ENCODE measurements around the gene CAPN12.

Gene CAPN12

GRCh38 chr19:38702278-38702677, 42.0 kb downstream of the CAPN12 start:
- no peak for DNase-seq (ENCODE audit: low spot score)
- no peak for TF ChIP-seq CTCF (IDR thresholded peaks at IDR 0.05; ENCODE audit: extremely low read depth, missing control alignments)

GRCh38 chr19:38701455-38702063, 42.7 kb downstream of the CAPN12 start:
- no peak for TF ChIP-seq CTCF (IDR thresholded peaks at IDR 0.05; ENCODE audit: extremely low read depth, missing control alignments)
- no peak for DNase-seq (ENCODE audit: low spot score)

GRCh38 chr19:38700902-38701454, 43.3 kb downstream of the CAPN12 start:
- no peak for DNase-seq (ENCODE audit: low spot score)
- TF ChIP-seq CTCF (IDR thresholded peaks at IDR 0.05; ENCODE audit: extremely low read depth, missing control alignments) = no peak

- no peak for TF ChIP-seq CTCF (IDR thresholded peaks at IDR 0.05; ENCODE audit: extremely low read depth, missing control alignments)
- DNase-seq (ENCODE audit: low spot score) = no peak
Measured at GRCh38 chr19:38700350-38700901, 43.8 kb downstream of the CAPN12 start.

GRCh38 chr19:38699647-38700349, 44.5 kb downstream of the CAPN12 start:
- no peak for DNase-seq (ENCODE audit: low spot score)
- no peak for TF ChIP-seq CTCF (IDR thresholded peaks at IDR 0.05; ENCODE audit: extremely low read depth, missing control alignments)

- no peak for DNase-seq (ENCODE audit: low spot score)
- TF ChIP-seq CTCF (IDR thresholded peaks at IDR 0.05; ENCODE audit: extremely low read depth, missing control alignments) = no peak
Measured at GRCh38 chr19:38699027-38699346, 45.3 kb downstream of the CAPN12 start.

Measured in GM20000 (cell line).